K562 (cell line): ENCODE measurements around the gene MRPL38. TPM values are rescaled to one million over a fixed set of nuclear protein-coding genes. Genes with fewer than 3 reads are reported as not detected.

Source experiments
- ATAC-seq: fragments of 200-7000 bp; cut with Tn5 transposase; 3 replicates; pipeline ENCODE4 v1.9.1; 2020; ENCODE audit warnings: moderate library complexity
- BruUV-seq: library from RNA; stranded (reverse); fragments of 400-500 nt; replicated peaks from 2 replicates; lab custom pipeline; 2021; lab: Mats Ljungman, UMichigan
- CTCF ChIA-PET: fragments of 300-600 bp; formaldehyde crosslinking; extraction: SDS; loops from one replicate; lab custom pipeline; 2021; ENCODE audit warnings: low intra/inter-chr PET ratio; lab: Yijun Ruan, JAX
- POLR2A ChIA-PET: fragments of 300-600, 350-650 bp; sonication (Branson Sonifier 250); formaldehyde crosslinking; extraction: SDS; loops from one replicate; lab custom pipeline; 2021; ENCODE audit warnings: antibody characterized with exemption, inconsistent platforms; lab: Yijun Ruan, JAX
- DNase-seq, 4 experiments: peaks; one replicate each; pipeline versions ENCODE4 v3.0.0 to v3.0.0-alpha.2; 2011 to 2018; ENCODE audit warnings: low spot score in 3 of 4, mixed read lengths in 3 of 4; ENCODE audit errors: extremely low read depth in 1 of 4
- FAIRE-seq: peaks from 2 replicates; lab custom pipeline; 2011; peaks lifted over from hg19 to GRCh38; lab: Jason Lieb, UNC
- H2AFZ ChIP-seq: 2 replicates; pipeline ENCODE4 v1.6.0; 2011; ENCODE audit warnings: low read depth, low read length, control low read depth, inconsistent platforms
- H3K27ac ChIP-seq: fragments of 200-600 bp; 3 replicates; pipeline ENCODE4 v1.8.0; 2011; ENCODE audit warnings: low read depth, mild to moderate bottlenecking, control low read depth, inconsistent platforms, low read length, moderate library complexity, mixed read lengths; ENCODE audit errors: extremely low read depth
- H3K27me3 ChIP-seq, 2 experiments: fragments of 300-600 bp in 1 of 2; 2 replicates in 1 of 2; 3 replicates in 1 of 2; pipeline versions ENCODE4 v1.6.0 to v1.8.0; 2011; ENCODE audit warnings: inconsistent platforms in 2 of 2, low read length in 2 of 2, mild to moderate bottlenecking in 1 of 2, mixed read lengths in 1 of 2, moderate library complexity in 1 of 2; ENCODE audit not compliant: control insufficient read depth in 2 of 2, insufficient read depth in 2 of 2
- H3K36me3 ChIP-seq: fragments of 300-600 bp; 3 replicates; pipeline ENCODE4 v1.8.0; 2011; ENCODE audit warnings: mild to moderate bottlenecking, low read length, inconsistent platforms; ENCODE audit not compliant: control insufficient read depth, insufficient read depth
- H3K4me1 ChIP-seq, 2 experiments: fragments of 200-600 bp in 1 of 2; replicated peaks in 1 of 2; 2 replicates in 1 of 2; 3 replicates in 1 of 2; pipeline versions ENCODE4 v1.5.1 to v1.8.0; 2011; ENCODE audit warnings: inconsistent platforms in 2 of 2, low read length in 2 of 2, mild to moderate bottlenecking in 1 of 2, mixed read lengths in 1 of 2, moderate library complexity in 1 of 2; ENCODE audit not compliant: control insufficient read depth in 2 of 2, insufficient read depth in 2 of 2
- H3K4me2 ChIP-seq: 2 replicates; pipeline ENCODE4 v1.6.1; 2011; ENCODE audit warnings: low read length, control low read depth, inconsistent platforms, mixed read lengths; ENCODE audit not compliant: insufficient read depth
- H3K4me3 ChIP-seq: fragments of 200-600 bp; sonication (generic), shearing (Covaris generic); 2 replicates; pipeline ENCODE4 v1.5.1; 2016; ENCODE audit warnings: control low read depth, inconsistent platforms
- H3K79me2 ChIP-seq: fragments of 200-600 bp; 3 replicates; pipeline ENCODE4 v1.8.0; 2011; ENCODE audit warnings: low read length, inconsistent platforms; ENCODE audit not compliant: control insufficient read depth, insufficient read depth
- H3K9ac ChIP-seq, 2 experiments: 2 replicates each; pipeline versions ENCODE4 v1.6.0 to v1.6.1; 2011; ENCODE audit warnings: low read depth in 2 of 2, low read length in 2 of 2, control low read depth in 1 of 2, inconsistent platforms in 1 of 2, mild to moderate bottlenecking in 1 of 2, mixed read lengths in 1 of 2; ENCODE audit not compliant: insufficient read depth in 1 of 2
- H3K9me1 ChIP-seq: one replicate; pipeline ENCODE4 v1.6.0; 2011; ENCODE audit warnings: inconsistent platforms, mild to moderate bottlenecking, low read length, moderate library complexity; ENCODE audit not compliant: control insufficient read depth, insufficient read depth
- H3K9me3 ChIP-seq: replicated peaks from 2 replicates; pipeline ENCODE4 v1.5.1; 2011; ENCODE audit warnings: low read depth, low read length, inconsistent platforms; ENCODE audit not compliant: control insufficient read depth, insufficient read depth
- H4K20me1 ChIP-seq: replicated peaks from 2 replicates; pipeline ENCODE4 v1.6.1; 2011; ENCODE audit warnings: low read length, inconsistent platforms, mixed read lengths; ENCODE audit not compliant: control insufficient read depth, insufficient read depth
- CBFA2T2 ChIP-seq: fragments of 450-650 bp; conservative IDR thresholded peaks from 2 replicates; pipeline ENCODE4 v1.6.1; 2017; ENCODE audit warnings: mild to moderate bottlenecking
- CBFA2T3 ChIP-seq: fragments of 450-650 bp; IDR thresholded peaks from 2 replicates; pipeline ENCODE4 v1.6.1; 2017
- KLF16 ChIP-seq: IDR thresholded peaks from 2 replicates; pipeline ENCODE4 v1.6.1; 2016; ENCODE audit warnings: antibody characterized with exemption
- LCOR ChIP-seq: sonication (generic); formaldehyde crosslinking; IDR thresholded peaks from 2 replicates; pipeline ENCODE4 v1.8.0; 2022; ENCODE audit warnings: mild to moderate bottlenecking, missing genetic modification reagents
- MCM5 ChIP-seq: fragments of 450-650 bp; IDR thresholded peaks from 2 replicates; pipeline ENCODE4 v1.6.1; 2016; ENCODE audit warnings: low read depth
- MEIS2 ChIP-seq: fragments of 450-650 bp; IDR thresholded peaks from 2 replicates; pipeline ENCODE4 v1.6.1; 2014; ENCODE audit warnings: mild to moderate bottlenecking; ENCODE audit not compliant: partially characterized antibody
- MLX ChIP-seq, 2 experiments: fragments of 450-650 bp in 1 of 2; sonication (generic) in 1 of 2; formaldehyde crosslinking; conservative IDR thresholded peaks; 2 replicates each; pipeline versions ENCODE4 v1.4.0 to v1.8.1; 2020 to 2022; ENCODE audit warnings: mild to moderate bottlenecking in 1 of 2, missing genetic modification reagents in 1 of 2
- NCOR1 ChIP-seq: fragments of 450-650 bp; IDR thresholded peaks from 2 replicates; pipeline ENCODE4 v1.6.1; 2016; ENCODE audit warnings: mild to moderate bottlenecking, moderate library complexity
- PCBP1 ChIP-seq: fragments of 200-400 bp; formaldehyde crosslinking; IDR thresholded peaks from 2 replicates; pipeline ENCODE4 v1.6.1; 2018; ENCODE audit warnings: mild to moderate bottlenecking, low read depth, low read length; ENCODE audit not compliant: poor library complexity, severe bottlenecking
- SNIP1 ChIP-seq: fragments of 450-650 bp; IDR thresholded peaks from 2 replicates; pipeline ENCODE4 v1.7.1; 2017; ENCODE audit warnings: low read depth, mild to moderate bottlenecking
- TEAD4 ChIP-seq, 2 experiments: sonication (generic) in 1 of 2; formaldehyde crosslinking in 1 of 2; IDR thresholded peaks; 2 replicates each; pipeline versions ENCODE4 v1.6.1 to v1.8.0; 2012 to 2022; ENCODE audit warnings: borderline replicate concordance in 1 of 2, inconsistent platforms in 1 of 2, low read length in 1 of 2, mild to moderate bottlenecking in 1 of 2, missing genetic modification reagents in 1 of 2
- ZBTB26 ChIP-seq: fragments of 450-650 bp; formaldehyde crosslinking; IDR thresholded peaks from 2 replicates; pipeline ENCODE4 v1.4.0; 2022; ENCODE audit warnings: missing genetic modification characterization
- WGBS: fragments of 100-300 bp; shearing (Covaris generic); methylation state at CpG from one replicate; pipeline ENCODE4 v1.1.6; 2016; ENCODE audit warnings: low coverage, mixed read lengths; ENCODE audit not compliant: insufficient coverage; ENCODE audit errors: missing lambda C conversion rate; 5-methylcytosine and 5-hydroxymethylcytosine counted together
- in situ Hi-C: fragments of 300-500 bp; cut with MboI; formaldehyde crosslinking; loops from 4 replicates; pipeline ENCODE4 v1.15.0; 2018; ENCODE audit warnings: inconsistent platforms, mixed read lengths
- intact Hi-C: fragments of 100-400 bp; cut with micrococcal nuclease; formaldehyde crosslinking; loops from 2 replicates; pipeline ENCODE4 v1.14.2; 2022
- polyA plus RNA-seq, 8 experiments: library from polyadenylated mRNA; depleted of rRNA in 4 of 8; stranded (reverse) in 5 of 8; unstranded in 3 of 8; fragments of >200 nt; fragmentation: Nextera tagmentation in 2 of 8; fragmentation: Illumina TruSeq in 1 of 8; extraction: Ambion mirVana in 2 of 8; extraction: Trizol in 1 of 8; gene quantifications; 2 replicates each; pipeline versions ENCODE4 v1.2.1 to v1.2.3, GENCODE V29; 2011 to 2014; ENCODE audit warnings: inconsistent platforms in 1 of 8, missing spikeins in 1 of 8
- total RNA-seq, 7 experiments: library from RNA; depleted of rRNA in 6 of 7; stranded (reverse); fragments of >200 nt in 6 of 7; fragmentation: Illumina TruSeq in 2 of 7; extraction: Trizol in 2 of 7; gene quantifications; 2 replicates each; pipeline versions ENCODE4 v1.2.1 to v1.2.3, GENCODE V29; 2011 to 2021; ENCODE audit warnings: low replicate concordance in 1 of 7

MRPL38 gene
- total and polyA plus RNA-seq, 9 of the 15 experiments (the other 6 are each of a cell fraction or from before 2014, with no cell fraction given) = 4.5 to 154 (median 48.5) TPM

- ATAC-seq = no peak
- no TSS peak for BruUV-seq
- no peak overlapping the region for H3K4me3 ChIP-seq
- intact Hi-C loops (no loop called here), in situ Hi-C loops (no loop called here)
- peak in 2 of 4 experiments; percentile 21 to 30 for DNase-seq
- POLR2A ChIA-PET = interaction anchor here (0.5 to 3.6 kb wide), 5 partner anchors 9 to 1078 kb away, joined by 3 to 15 read pairs (median 4); partner anchors contain the start of genes FBF1 and FDXR
- peak overlapping the region; percentile 9 for H3K4me2 ChIP-seq
- 38% methylated on average over 8 of the region's 8 CpGs for WGBS
- no peak overlapping the region for H2AFZ ChIP-seq
- no peaks in the 10 kb centered on the region for H3K9me3 ChIP-seq
- FAIRE-seq = peak; percentile 85
- no peaks in the 10 kb centered on the region for H4K20me1 ChIP-seq
- H3K4me1 ChIP-seq = peaks cover 3 to 18% of the 10 kb centered on the region in 2 experiments; a peak in 4 of 5 replicates
- no peaks in the 10 kb centered on the region for H3K27me3 ChIP-seq
- no peaks in the 10 kb centered on the region for H3K9me1 ChIP-seq
- H3K9ac ChIP-seq = peak overlapping the region in 1 of 2 experiments; percentile 29; a peak in 2 of 4 replicates
- CTCF ChIA-PET = no interaction called here
- H3K79me2 ChIP-seq = no peaks in the 10 kb centered on the region
- no peak overlapping the region; the same call in 2 of the 3 replicates for H3K27ac ChIP-seq
- H3K36me3 ChIP-seq = peaks cover 69% of the 10 kb centered on the region; the same call in 2 of the 3 replicates
- TF ChIP-seq KLF16 (peak; percentile 42; the same call in 1 of the 2 replicates), MLX (CRISPR knock-in tag; conservative IDR thresholded peaks at IDR 0.05) (no peak), MCM5 (no peak), LCOR (CRISPR knock-in tag) (no peak), SNIP1 (no peak), CBFA2T2 (0 out of 2 replicates have a peak, but pooled peaks have one; percentile 10), ZBTB26 (0 out of 2 replicates have a peak, but pooled peaks have one; percentile 11), TEAD4 (IDR thresholded peaks at IDR 0.05; ENCODE audit: low read length) (peak; percentile 70; the same call in 1 of the 2 replicates), TEAD4 (CRISPR knock-in tag; IDR thresholded peaks at IDR 0.05; ENCODE audit: borderline replicate concordance) (no peak), CBFA2T3 (peak; percentile 50), PCBP1 (no peak), NCOR1 (peak; percentile 42), MEIS2 (peak; percentile 23)
Observed at GRCh38 chr17:75950855-75951554, 46.3 kb upstream of the MRPL38 start.
